OCI-LY7 (cell line): ENCODE measurements around the gene ZNF74. TPM values are rescaled to one million over a fixed set of nuclear protein-coding genes. Genes with fewer than 3 reads are reported as not detected.

Experiments used
- BruUV-seq: library from RNA; stranded (reverse); fragments of 400-500 nt; replicated peaks from 2 replicates; lab custom pipeline; 2021; lab: Mats Ljungman, UMichigan
- CTCF ChIA-PET: fragments of 300-600 bp; sonication (Branson Sonifier 250); formaldehyde crosslinking; loops from one replicate; lab custom pipeline; 2022; ENCODE audit warnings: antibody characterized with exemption; ENCODE audit not compliant: unreplicated experiment; lab: Charles Lee
- POLR2A ChIA-PET: fragments of 300-600 bp; sonication (Branson Sonifier 250); formaldehyde crosslinking; loops from one replicate; lab custom pipeline; 2022; ENCODE audit warnings: antibody characterized with exemption; lab: Charles Lee
- DNase-seq: peaks from one replicate; pipeline ENCODE4 v3.0.0-alpha.2; 2015; ENCODE audit warnings: low spot score
- H2AFZ ChIP-seq: fragments of 200-600 bp; sonication (generic), shearing (Covaris generic); 2 replicates; pipeline ENCODE4 v1.6.1; 2014; ENCODE audit warnings: mild to moderate bottlenecking, antibody characterized with exemption, low read length, moderate library complexity
- H3K27ac ChIP-seq: fragments of 200-600 bp; sonication (generic); 2 replicates; pipeline ENCODE4 v1.5.1; 2014; ENCODE audit warnings: mixed run types, low read depth, mild to moderate bottlenecking, moderate library complexity, low read length, inconsistent platforms; ENCODE audit not compliant: poor library complexity, severe bottlenecking
- H3K36me3 ChIP-seq: fragments of 200-600 bp; sonication (generic); 2 replicates; pipeline ENCODE4 v1.6.1; 2014; ENCODE audit warnings: mild to moderate bottlenecking, antibody characterized with exemption, low read length, moderate library complexity, mixed read lengths; ENCODE audit not compliant: insufficient read depth
- H3K4me1 ChIP-seq: fragments of 200-600 bp; sonication (generic); 2 replicates; pipeline ENCODE4 v1.5.1; 2014; ENCODE audit warnings: mild to moderate bottlenecking, low read length; ENCODE audit not compliant: insufficient read depth, poor library complexity, severe bottlenecking
- H3K4me2 ChIP-seq: fragments of 200-600 bp; sonication (generic); 2 replicates; pipeline ENCODE4 v1.6.1; 2014; ENCODE audit warnings: mild to moderate bottlenecking, low read length
- H3K4me3 ChIP-seq: fragments of 200-600 bp; sonication (generic); 2 replicates; pipeline ENCODE4 v1.5.1; 2014; ENCODE audit warnings: mild to moderate bottlenecking, low read depth, low read length; ENCODE audit not compliant: poor library complexity, severe bottlenecking
- H3K79me2 ChIP-seq: fragments of 200-600 bp; sonication (generic); 2 replicates; pipeline ENCODE4 v1.6.1; 2016; ENCODE audit warnings: low read depth, mild to moderate bottlenecking, low read length, moderate library complexity, mixed read lengths; ENCODE audit not compliant: insufficient read depth
- H3K9me2 ChIP-seq: fragments of 200-600 bp; sonication (generic); 2 replicates; pipeline ENCODE4 v1.6.1; 2016; ENCODE audit warnings: mild to moderate bottlenecking, low read length, mixed read lengths; ENCODE audit not compliant: insufficient read depth
- H3K9me3 ChIP-seq: fragments of 200-600 bp; sonication (generic); 2 replicates; pipeline ENCODE4 v1.6.1; 2014; ENCODE audit warnings: mild to moderate bottlenecking, mixed run types, low read length, mixed read lengths
- H4K20me1 ChIP-seq: fragments of 200-600 bp; sonication (generic); 2 replicates; pipeline ENCODE4 v1.6.1; 2014; ENCODE audit warnings: mild to moderate bottlenecking, antibody characterized with exemption, low read length, moderate library complexity, mixed read lengths; ENCODE audit not compliant: insufficient read depth
- EZH2phosphoT487 ChIP-seq: fragments of 200-600 bp; sonication (generic); IDR thresholded peaks from 2 replicates; pipeline ENCODE4 v1.6.1; 2018; ENCODE audit warnings: low read depth, borderline replicate concordance, mild to moderate bottlenecking, mixed run types, antibody characterized with exemption, low read length, moderate library complexity, mixed read lengths
- intact Hi-C: fragments of 100-400 bp; cut with micrococcal nuclease; formaldehyde crosslinking; loops from one replicate; pipeline ENCODE4 v1.10.0; 2022; ENCODE audit not compliant: unreplicated experiment
- total RNA-seq, 2 experiments: library from RNA; depleted of rRNA in 1 of 2; stranded (reverse); fragments of >200 nt in 1 of 2; shearing (Covaris generic) in 1 of 2; gene quantifications; 2 replicates each; pipeline ENCODE4 v1.2.3, GENCODE V29; 2014 to 2022
- TF ChIP-seq, protein P1 (sequence below): fragments of 200-600 bp; sonication (generic); conservative IDR thresholded peaks from 2 replicates; pipeline ENCODE4 v1.5.1; 2014; ENCODE audit warnings: mild to moderate bottlenecking, antibody characterized with exemption, low read length, moderate library complexity, mixed read lengths

The ZNF74 gene
- total RNA-seq, 2 experiments from 2014 or later = not detected

DNA sequence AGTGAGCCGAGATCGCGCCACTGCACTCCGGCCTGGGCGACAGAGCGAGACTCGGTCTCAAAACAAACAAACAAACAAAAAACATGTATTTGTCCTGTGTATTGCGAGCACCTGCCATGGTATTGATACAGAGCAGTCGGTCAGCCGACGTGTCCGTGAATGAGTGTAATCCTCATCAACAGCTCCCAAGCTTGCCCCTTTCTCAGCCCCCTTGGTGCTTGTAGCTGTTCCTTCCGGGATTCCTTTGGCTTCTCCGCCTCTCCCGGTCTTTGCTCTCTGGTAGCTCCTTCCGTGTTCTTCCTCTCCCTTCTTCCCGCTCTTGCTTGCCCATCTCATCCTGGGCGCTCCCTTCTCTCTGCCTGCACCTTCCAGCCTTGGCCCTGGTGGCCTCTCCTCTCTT is 10.9 kb downstream of the ZNF74 start:
- no TSS peak for BruUV-seq
- no peak overlapping the region for H3K4me3 ChIP-seq
- H2AFZ ChIP-seq = no peak overlapping the region
- intact Hi-C loops = no loop called here
- no peaks in the 10 kb centered on the region for H3K79me2 ChIP-seq
- no peaks in the 10 kb centered on the region for H3K9me3 ChIP-seq
- CTCF ChIA-PET = no interaction called here
- TF ChIP-seq, protein P1, sequence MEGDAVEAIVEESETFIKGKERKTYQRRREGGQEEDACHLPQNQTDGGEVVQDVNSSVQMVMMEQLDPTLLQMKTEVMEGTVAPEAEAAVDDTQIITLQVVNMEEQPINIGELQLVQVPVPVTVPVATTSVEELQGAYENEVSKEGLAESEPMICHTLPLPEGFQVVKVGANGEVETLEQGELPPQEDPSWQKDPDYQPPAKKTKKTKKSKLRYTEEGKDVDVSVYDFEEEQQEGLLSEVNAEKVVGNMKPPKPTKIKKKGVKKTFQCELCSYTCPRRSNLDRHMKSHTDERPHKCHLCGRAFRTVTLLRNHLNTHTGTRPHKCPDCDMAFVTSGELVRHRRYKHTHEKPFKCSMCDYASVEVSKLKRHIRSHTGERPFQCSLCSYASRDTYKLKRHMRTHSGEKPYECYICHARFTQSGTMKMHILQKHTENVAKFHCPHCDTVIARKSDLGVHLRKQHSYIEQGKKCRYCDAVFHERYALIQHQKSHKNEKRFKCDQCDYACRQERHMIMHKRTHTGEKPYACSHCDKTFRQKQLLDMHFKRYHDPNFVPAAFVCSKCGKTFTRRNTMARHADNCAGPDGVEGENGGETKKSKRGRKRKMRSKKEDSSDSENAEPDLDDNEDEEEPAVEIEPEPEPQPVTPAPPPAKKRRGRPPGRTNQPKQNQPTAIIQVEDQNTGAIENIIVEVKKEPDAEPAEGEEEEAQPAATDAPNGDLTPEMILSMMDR = no peak
- TF ChIP-seq EZH2phosphoT487 = no peak
- no peaks in the 10 kb centered on the region for H3K4me1 ChIP-seq
- POLR2A ChIA-PET = no interaction called here
- H3K4me2 ChIP-seq = no peak overlapping the region
- no peaks in the 10 kb centered on the region for H3K9me2 ChIP-seq
- H3K36me3 ChIP-seq = no peaks in the 10 kb centered on the region
- H3K27ac ChIP-seq = no peak overlapping the region
- no peak for DNase-seq
- H4K20me1 ChIP-seq = no peaks in the 10 kb centered on the region

GRCh38 chr22:20405291-20405930 is 11.5 kb downstream of the ZNF74 start:
- no TSS peak for BruUV-seq
- DNase-seq = no peak
- Histone ChIP-seq H3K9me2 (no peaks in the 10 kb centered on the region), H3K4me3 (no peak overlapping the region), H3K4me1 (no peaks in the 10 kb centered on the region), H3K27ac (no peak overlapping the region), H4K20me1 (no peaks in the 10 kb centered on the region), H3K36me3 (no peaks in the 10 kb centered on the region), H3K4me2 (no peak overlapping the region), H3K9me3 (no peaks in the 10 kb centered on the region), H2AFZ (no peak overlapping the region), H3K79me2 (no peaks in the 10 kb centered on the region)
- ChIA-PET CTCF (no interaction called here), POLR2A (no interaction called here)
- intact Hi-C loops = no loop called here
- no peak for TF ChIP-seq EZH2phosphoT487
- TF ChIP-seq, protein P1 = no peak

- no peaks in the 10 kb centered on the region for H3K9me3 ChIP-seq
- H4K20me1 ChIP-seq = no peaks in the 10 kb centered on the region
- ChIA-PET POLR2A (no interaction called here), CTCF (no interaction called here)
- no peak overlapping the region for H3K4me3 ChIP-seq
- intact Hi-C loops = no loop called here
- H3K9me2 ChIP-seq = no peaks in the 10 kb centered on the region
- H3K4me2 ChIP-seq = no peak overlapping the region
- no peaks in the 10 kb centered on the region for H3K36me3 ChIP-seq
- H3K4me1 ChIP-seq = no peaks in the 10 kb centered on the region
- no peaks in the 10 kb centered on the region for H3K79me2 ChIP-seq
- TF ChIP-seq, protein P1 = no peak
- TF ChIP-seq EZH2phosphoT487 = no peak
- no TSS peak for BruUV-seq
- no peak overlapping the region for H2AFZ ChIP-seq
- no peak overlapping the region for H3K27ac ChIP-seq
- DNase-seq = no peak
Observed at GRCh38 chr22:20405931-20406685, 12.2 kb downstream of the ZNF74 start.
